DND-41 (cell line): ENCODE data around the gene SMARCA5.

Experiments used
- ATAC-seq: fragments of 200-7000 bp; cut with Tn5 transposase; 3 replicates; pipeline ENCODE4 v1.9.1; 2021; ENCODE audit warnings: low read depth; ENCODE audit not compliant: insufficient read depth
- DNase-seq: peaks from one replicate; pipeline ENCODE4 v3.0.0-alpha.2; 2020
- H2AFZ ChIP-seq: 2 replicates; pipeline ENCODE4 v1.6.0; 2012; ENCODE audit warnings: low read depth, low read length
- H3K27ac ChIP-seq: 2 replicates; pipeline ENCODE4 v1.5.1; 2012; ENCODE audit warnings: low read length, inconsistent platforms
- H3K27me3 ChIP-seq: fragments of 200-600 bp; sonication (generic); 2 replicates; pipeline ENCODE4 v1.6.0; 2012; ENCODE audit warnings: low read length, mild to moderate bottlenecking, inconsistent platforms; ENCODE audit not compliant: insufficient read depth, poor library complexity
- H3K36me3 ChIP-seq: 2 replicates; pipeline ENCODE4 v1.5.1; 2012; ENCODE audit warnings: low read length, inconsistent platforms; ENCODE audit not compliant: insufficient read depth
- H3K4me1 ChIP-seq: 2 replicates; pipeline ENCODE4 v1.5.1; 2012; ENCODE audit warnings: mild to moderate bottlenecking, low read length; ENCODE audit not compliant: insufficient read depth
- H3K4me2 ChIP-seq: 2 replicates; pipeline ENCODE4 v1.6.0; 2012; ENCODE audit warnings: mild to moderate bottlenecking, moderate library complexity, low read length, inconsistent platforms; ENCODE audit not compliant: insufficient read depth
- H3K4me3 ChIP-seq, 2 experiments: fragments of 200-600 bp in 1 of 2; shearing (Covaris generic) in 1 of 2; 2 replicates each; pipeline ENCODE4 v1.5.1; 2012 to 2016; ENCODE audit warnings: inconsistent platforms in 2 of 2, low read length in 2 of 2, mild to moderate bottlenecking in 2 of 2, low read depth in 1 of 2, moderate library complexity in 1 of 2
- H3K79me2 ChIP-seq: 2 replicates; pipeline ENCODE4 v1.6.0; 2012; ENCODE audit warnings: low read length, inconsistent platforms; ENCODE audit not compliant: insufficient read depth
- H3K9ac ChIP-seq: 2 replicates; pipeline ENCODE4 v1.6.0; 2012; ENCODE audit warnings: low read depth, mild to moderate bottlenecking, inconsistent platforms, low read length, moderate library complexity
- H3K9me3 ChIP-seq: 2 replicates; pipeline ENCODE4 v1.5.1; 2012; ENCODE audit warnings: low read length, moderate library complexity, mild to moderate bottlenecking, inconsistent platforms; ENCODE audit not compliant: insufficient read depth, severe bottlenecking
- H4K20me1 ChIP-seq: 2 replicates; pipeline ENCODE4 v1.6.0; 2012; ENCODE audit warnings: low read length; ENCODE audit not compliant: insufficient read depth
- CTCF ChIP-seq: IDR thresholded peaks from 2 replicates; pipeline ENCODE4 v1.5.1; 2012; ENCODE audit warnings: borderline replicate concordance, low read length, moderate library complexity, mild to moderate bottlenecking; ENCODE audit not compliant: poor library complexity, severe bottlenecking; ENCODE audit errors: extremely low read depth
- EZH2 ChIP-seq: IDR thresholded peaks from 3 replicates; pipeline ENCODE4 v1.6.1; 2012; ENCODE audit warnings: borderline replicate concordance, low read depth, mild to moderate bottlenecking, moderate library complexity, low read length, inconsistent platforms; ENCODE audit not compliant: severe bottlenecking

SMARCA5 gene

GRCh38 chr4:143489106-143489505 lies 24.4 kb upstream of the SMARCA5 start:
- no peak overlapping the region for H3K27ac ChIP-seq

GRCh38 chr4:143498021-143498420 lies 15.5 kb upstream of the SMARCA5 start:
- Histone ChIP-seq H3K4me1 (no peaks in the 10 kb centered on the region), H3K36me3 (no peaks in the 10 kb centered on the region), H3K9me3 (no peaks in the 10 kb centered on the region), H3K9ac (no peak overlapping the region), H3K4me2 (no peak overlapping the region), H3K79me2 (no peaks in the 10 kb centered on the region), H3K4me3 (no peak overlapping the region), H3K27ac (no peak overlapping the region), H3K27me3 (peaks cover 5% of the 10 kb centered on the region), H2AFZ (no peak overlapping the region), H4K20me1 (no peaks in the 10 kb centered on the region)
- ATAC-seq (no peak), DNase-seq (no peak)
- TF ChIP-seq EZH2 (no peak), CTCF (no peak)

More at GRCh38 chr4:143489106-143489505, 24.4 kb upstream of the SMARCA5 start:
- no peak overlapping the region for H3K9ac ChIP-seq
- H3K79me2 ChIP-seq, result no peaks in the 10 kb centered on the region
- DNase-seq (no peak), ATAC-seq (no peak)
- TF ChIP-seq CTCF, result no peak
- TF ChIP-seq EZH2, result no peak
- no peaks in the 10 kb centered on the region for H3K9me3 ChIP-seq
- H3K4me3 ChIP-seq, result no peak overlapping the region
- H4K20me1 ChIP-seq, result no peaks in the 10 kb centered on the region
- peaks cover 5% of the 10 kb centered on the region for H3K27me3 ChIP-seq
- no peak overlapping the region for H3K4me2 ChIP-seq
- H3K4me1 ChIP-seq, result no peaks in the 10 kb centered on the region
- no peak overlapping the region for H2AFZ ChIP-seq
- no peaks in the 10 kb centered on the region for H3K36me3 ChIP-seq

GRCh38 chr4:143502231-143502630 lies 11.3 kb upstream of the SMARCA5 start:
- Histone ChIP-seq H2AFZ (no peak overlapping the region), H3K79me2 (no peaks in the 10 kb centered on the region), H4K20me1 (no peaks in the 10 kb centered on the region), H3K9me3 (no peaks in the 10 kb centered on the region), H3K36me3 (no peaks in the 10 kb centered on the region), H3K4me1 (no peaks in the 10 kb centered on the region), H3K27ac (no peak overlapping the region), H3K4me2 (no peak overlapping the region), H3K27me3 (peaks cover 6% of the 10 kb centered on the region), H3K9ac (no peak overlapping the region), H3K4me3 (no peak overlapping the region)
- ATAC-seq (no peak), DNase-seq (no peak)
- TF ChIP-seq CTCF (no peak), EZH2 (no peak)

- Histone ChIP-seq H3K79me2 (no peaks in the 10 kb centered on the region), H3K36me3 (no peaks in the 10 kb centered on the region), H3K9ac (no peak overlapping the region), H4K20me1 (no peaks in the 10 kb centered on the region), H3K4me1 (no peaks in the 10 kb centered on the region), H3K27ac (no peak overlapping the region), H3K4me3 (no peak overlapping the region), H3K27me3 (peaks cover 18% of the 10 kb centered on the region), H2AFZ (no peak overlapping the region), H3K9me3 (no peaks in the 10 kb centered on the region), H3K4me2 (no peak overlapping the region)
- ATAC-seq (no peak), DNase-seq (no peak)
- TF ChIP-seq CTCF (no peak), EZH2 (no peak)
These were observed 7.5 kb upstream of the SMARCA5 start for GRCh38 chr4:143506031-143506430.
